Sigmoid colon (tissue), 4 donors: ENCODE results near the gene GJC2.

Source experiments
- CTCF ChIP-seq, 4 experiments: fragments of 450-650 bp in 3 of 4; fragments of 200-600 bp in 1 of 4; IDR thresholded peaks; one replicate each; pipeline ENCODE4 v1.5.1; 2016 to 2019; ENCODE audit warnings: antibody characterized with exemption in 4 of 4, mild to moderate bottlenecking in 3 of 4, moderate library complexity in 2 of 4
- EP300 ChIP-seq, 4 donors: sonication (generic); formaldehyde crosslinking; IDR thresholded peaks; one replicate each; pipeline ENCODE4 v1.6.1; 2017; ENCODE audit warnings: antibody characterized with exemption in 4 of 4
- POLR2A ChIP-seq, 2 donors: fragments of 450-650 bp; IDR thresholded peaks; one replicate each; pipeline ENCODE4 v1.6.1; 2016; ENCODE audit warnings: antibody characterized with exemption in 2 of 2, mild to moderate bottlenecking in 2 of 2, moderate library complexity in 2 of 2
- POLR2AphosphoS5 ChIP-seq, 4 donors: sonication (generic); formaldehyde crosslinking; IDR thresholded peaks; one replicate each; pipeline ENCODE4 v1.6.1; 2017; ENCODE audit warnings: antibody characterized with exemption in 4 of 4

- no peak for TF ChIP-seq CTCF (IDR thresholded peaks at IDR 0.05)
- TF ChIP-seq POLR2AphosphoS5 (IDR thresholded peaks at IDR 0.05), result no peak
- TF ChIP-seq POLR2A (IDR thresholded peaks at IDR 0.05), result no peak
- TF ChIP-seq EP300 (IDR thresholded peaks at IDR 0.05), result no peak
These were observed 2.0 kb upstream of the GJC2 start for GRCh38 chr1:228147768-228148167.
